ENCODE data around the gene TCF12. TPM values are rescaled to one million over a fixed set of nuclear protein-coding genes. Genes with fewer than 3 reads are reported as not detected.

Gene TCF12
- total and polyA plus RNA-seq, 2 of the 8 experiments (the other 6 are each of a cell fraction or from before 2014, with no cell fraction given) = 85.8 to 101 TPM

DNA sequence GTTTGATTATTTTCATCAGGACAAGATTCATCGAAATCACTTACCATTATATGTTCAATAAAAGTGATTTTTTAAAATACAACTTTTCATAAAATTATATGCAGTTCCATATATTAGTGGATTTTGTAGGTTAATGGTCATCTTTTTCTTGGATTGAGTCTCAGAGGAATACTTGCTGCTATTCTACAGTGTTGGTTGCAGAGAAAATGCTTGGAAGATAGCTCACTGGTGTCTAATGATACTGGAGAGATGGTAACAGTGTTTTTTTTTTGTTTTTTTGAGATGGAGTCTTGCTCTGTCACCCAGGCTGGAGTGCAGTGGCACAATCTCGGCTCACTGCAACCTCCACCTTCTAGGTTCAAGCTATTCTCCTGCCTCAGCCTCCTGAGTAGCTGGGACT lies 143.3 kb downstream of the TCF12 start (continued):
- TF ChIP-seq, protein P1, sequence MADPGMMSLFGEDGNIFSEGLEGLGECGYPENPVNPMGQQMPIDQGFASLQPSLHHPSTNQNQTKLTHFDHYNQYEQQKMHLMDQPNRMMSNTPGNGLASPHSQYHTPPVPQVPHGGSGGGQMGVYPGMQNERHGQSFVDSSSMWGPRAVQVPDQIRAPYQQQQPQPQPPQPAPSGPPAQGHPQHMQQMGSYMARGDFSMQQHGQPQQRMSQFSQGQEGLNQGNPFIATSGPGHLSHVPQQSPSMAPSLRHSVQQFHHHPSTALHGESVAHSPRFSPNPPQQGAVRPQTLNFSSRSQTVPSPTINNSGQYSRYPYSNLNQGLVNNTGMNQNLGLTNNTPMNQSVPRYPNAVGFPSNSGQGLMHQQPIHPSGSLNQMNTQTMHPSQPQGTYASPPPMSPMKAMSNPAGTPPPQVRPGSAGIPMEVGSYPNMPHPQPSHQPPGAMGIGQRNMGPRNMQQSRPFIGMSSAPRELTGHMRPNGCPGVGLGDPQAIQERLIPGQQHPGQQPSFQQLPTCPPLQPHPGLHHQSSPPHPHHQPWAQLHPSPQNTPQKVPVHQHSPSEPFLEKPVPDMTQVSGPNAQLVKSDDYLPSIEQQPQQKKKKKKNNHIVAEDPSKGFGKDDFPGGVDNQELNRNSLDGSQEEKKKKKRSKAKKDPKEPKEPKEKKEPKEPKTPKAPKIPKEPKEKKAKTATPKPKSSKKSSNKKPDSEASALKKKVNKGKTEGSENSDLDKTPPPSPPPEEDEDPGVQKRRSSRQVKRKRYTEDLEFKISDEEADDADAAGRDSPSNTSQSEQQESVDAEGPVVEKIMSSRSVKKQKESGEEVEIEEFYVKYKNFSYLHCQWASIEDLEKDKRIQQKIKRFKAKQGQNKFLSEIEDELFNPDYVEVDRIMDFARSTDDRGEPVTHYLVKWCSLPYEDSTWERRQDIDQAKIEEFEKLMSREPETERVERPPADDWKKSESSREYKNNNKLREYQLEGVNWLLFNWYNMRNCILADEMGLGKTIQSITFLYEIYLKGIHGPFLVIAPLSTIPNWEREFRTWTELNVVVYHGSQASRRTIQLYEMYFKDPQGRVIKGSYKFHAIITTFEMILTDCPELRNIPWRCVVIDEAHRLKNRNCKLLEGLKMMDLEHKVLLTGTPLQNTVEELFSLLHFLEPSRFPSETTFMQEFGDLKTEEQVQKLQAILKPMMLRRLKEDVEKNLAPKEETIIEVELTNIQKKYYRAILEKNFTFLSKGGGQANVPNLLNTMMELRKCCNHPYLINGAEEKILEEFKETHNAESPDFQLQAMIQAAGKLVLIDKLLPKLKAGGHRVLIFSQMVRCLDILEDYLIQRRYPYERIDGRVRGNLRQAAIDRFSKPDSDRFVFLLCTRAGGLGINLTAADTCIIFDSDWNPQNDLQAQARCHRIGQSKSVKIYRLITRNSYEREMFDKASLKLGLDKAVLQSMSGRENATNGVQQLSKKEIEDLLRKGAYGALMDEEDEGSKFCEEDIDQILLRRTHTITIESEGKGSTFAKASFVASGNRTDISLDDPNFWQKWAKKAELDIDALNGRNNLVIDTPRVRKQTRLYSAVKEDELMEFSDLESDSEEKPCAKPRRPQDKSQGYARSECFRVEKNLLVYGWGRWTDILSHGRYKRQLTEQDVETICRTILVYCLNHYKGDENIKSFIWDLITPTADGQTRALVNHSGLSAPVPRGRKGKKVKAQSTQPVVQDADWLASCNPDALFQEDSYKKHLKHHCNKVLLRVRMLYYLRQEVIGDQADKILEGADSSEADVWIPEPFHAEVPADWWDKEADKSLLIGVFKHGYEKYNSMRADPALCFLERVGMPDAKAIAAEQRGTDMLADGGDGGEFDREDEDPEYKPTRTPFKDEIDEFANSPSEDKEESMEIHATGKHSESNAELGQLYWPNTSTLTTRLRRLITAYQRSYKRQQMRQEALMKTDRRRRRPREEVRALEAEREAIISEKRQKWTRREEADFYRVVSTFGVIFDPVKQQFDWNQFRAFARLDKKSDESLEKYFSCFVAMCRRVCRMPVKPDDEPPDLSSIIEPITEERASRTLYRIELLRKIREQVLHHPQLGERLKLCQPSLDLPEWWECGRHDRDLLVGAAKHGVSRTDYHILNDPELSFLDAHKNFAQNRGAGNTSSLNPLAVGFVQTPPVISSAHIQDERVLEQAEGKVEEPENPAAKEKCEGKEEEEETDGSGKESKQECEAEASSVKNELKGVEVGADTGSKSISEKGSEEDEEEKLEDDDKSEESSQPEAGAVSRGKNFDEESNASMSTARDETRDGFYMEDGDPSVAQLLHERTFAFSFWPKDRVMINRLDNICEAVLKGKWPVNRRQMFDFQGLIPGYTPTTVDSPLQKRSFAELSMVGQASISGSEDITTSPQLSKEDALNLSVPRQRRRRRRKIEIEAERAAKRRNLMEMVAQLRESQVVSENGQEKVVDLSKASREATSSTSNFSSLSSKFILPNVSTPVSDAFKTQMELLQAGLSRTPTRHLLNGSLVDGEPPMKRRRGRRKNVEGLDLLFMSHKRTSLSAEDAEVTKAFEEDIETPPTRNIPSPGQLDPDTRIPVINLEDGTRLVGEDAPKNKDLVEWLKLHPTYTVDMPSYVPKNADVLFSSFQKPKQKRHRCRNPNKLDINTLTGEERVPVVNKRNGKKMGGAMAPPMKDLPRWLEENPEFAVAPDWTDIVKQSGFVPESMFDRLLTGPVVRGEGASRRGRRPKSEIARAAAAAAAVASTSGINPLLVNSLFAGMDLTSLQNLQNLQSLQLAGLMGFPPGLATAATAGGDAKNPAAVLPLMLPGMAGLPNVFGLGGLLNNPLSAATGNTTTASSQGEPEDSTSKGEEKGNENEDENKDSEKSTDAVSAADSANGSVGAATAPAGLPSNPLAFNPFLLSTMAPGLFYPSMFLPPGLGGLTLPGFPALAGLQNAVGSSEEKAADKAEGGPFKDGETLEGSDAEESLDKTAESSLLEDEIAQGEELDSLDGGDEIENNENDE (IDR thresholded peaks at IDR 0.05; ENCODE audit: insufficient replicate concordance, low read length) = no peak
- TF ChIP-seq TAF1 (IDR thresholded peaks at IDR 0.05; ENCODE audit: low read depth, low read length) = no peak
